Femur (tissue), 1 donor: ENCODE results near the gene SFTPD.
A peak's percentile ranks its signal among the peaks of the same experiment; 100 is the strongest.
"Not testable (repeated sequence)": the region's sequence is repeated elsewhere in the genome, so short reads cannot be mapped to it uniquely, and the experiment has no call there.

Source experiments
- DNase-seq: peaks from one replicate; pipeline ENCODE4 v3.0.0-alpha.2; 2017

The SFTPD gene

GRCh38 chr10:79948976-79949722 is at the start of gene SFTPD:
Gene SFTPD (minus strand): TSS chr10:79949105. CDS start chr10:79946659, 2,446 bp downstream.
- DNase-seq = peak; percentile 21

GRCh38 chr10:79995979-79996634 is 47.2 kb upstream of the SFTPD start:
- no peak for DNase-seq

- no peak for DNase-seq
These were observed 45.7 kb upstream of the SFTPD start for GRCh38 chr10:79994556-79994955.

- not testable (repeated sequence) for DNase-seq
These were observed 39.3 kb upstream of the SFTPD start for GRCh38 chr10:79988199-79988598.

GRCh38 chr10:79986661-79987060 is 37.8 kb upstream of the SFTPD start:
- DNase-seq = not testable (repeated sequence)

- no peak for DNase-seq
These were observed 36.7 kb upstream of the SFTPD start for GRCh38 chr10:79985481-79986072.

GRCh38 chr10:79984851-79985250 is 35.9 kb upstream of the SFTPD start:
- DNase-seq = no peak

GRCh38 chr10:79983286-79983909 is 34.5 kb upstream of the SFTPD start:
- DNase-seq = no peak

GRCh38 chr10:79982861-79983260 is 34.0 kb upstream of the SFTPD start:
- DNase-seq = peak; percentile 75

- no peak for DNase-seq
These were observed 33.5 kb upstream of the SFTPD start for GRCh38 chr10:79982362-79982800.

GRCh38 chr10:79981450-79982361 is 32.8 kb upstream of the SFTPD start:
- peak; percentile 71 for DNase-seq

- no peak for DNase-seq
These were observed 31.8 kb upstream of the SFTPD start for GRCh38 chr10:79980711-79981110.

GRCh38 chr10:79979976-79980687 is 31.2 kb upstream of the SFTPD start:
- DNase-seq = no peak

- no peak for DNase-seq
These were observed 30.5 kb upstream of the SFTPD start for GRCh38 chr10:79979310-79979975.

GRCh38 chr10:79976999-79977398 is 28.1 kb upstream of the SFTPD start:
- no peak for DNase-seq

GRCh38 chr10:79970062-79970461 is 21.2 kb upstream of the SFTPD start:
- DNase-seq = no peak

- peak; percentile 13 for DNase-seq
These were observed 999 bp downstream of the SFTPD start for GRCh38 chr10:79947787-79948424.

- peak; percentile 13 for DNase-seq
These were observed 1.9 kb downstream of the SFTPD start for GRCh38 chr10:79947083-79947415.

GRCh38 chr10:79946271-79947082 is 2.4 kb downstream of the SFTPD start:
- DNase-seq = no peak
